Colonic mucosa (tissue), 4 donors: ENCODE results near the gene RBM19. TPM values are rescaled to one million over a fixed set of nuclear protein-coding genes. Genes with fewer than 3 reads are reported as not detected.

Experiments used
- DNase-seq: peaks from one replicate; pipeline ENCODE4 v3.0.0-alpha.2; 2020
- H3K27ac ChIP-seq: fragments of 200-600 bp; one replicate; pipeline ENCODE4 v1.8.0; 2021
- H3K27me3 ChIP-seq: fragments of 200-600 bp; one replicate; pipeline ENCODE4 v1.8.0; 2021
- H3K36me3 ChIP-seq: fragments of 200-600 bp; one replicate; pipeline ENCODE4 v1.8.0; 2021
- H3K4me1 ChIP-seq: fragments of 200-600 bp; one replicate; pipeline ENCODE4 v1.8.0; 2021; ENCODE audit warnings: mild to moderate bottlenecking
- H3K4me3 ChIP-seq: fragments of 200-600 bp; one replicate; pipeline ENCODE4 v1.8.0; 2021
- H3K9ac ChIP-seq, 2 donors: one replicate each; pipeline ENCODE4 v1.7.0; 2013; ENCODE audit warnings: control low read depth in 2 of 2, low read depth in 2 of 2, low read length in 2 of 2
- H3K9me3 ChIP-seq: fragments of 200-600 bp; one replicate; pipeline ENCODE4 v1.8.0; 2021
- CTCF ChIP-seq: fragments of 200-600 bp; IDR thresholded peaks from one replicate; pipeline ENCODE4 v1.8.0; 2022; ENCODE audit warnings: antibody characterized with exemption, mild to moderate bottlenecking
- intact Hi-C: fragments of 100-400 bp; cut with DNase I; formaldehyde crosslinking; loops from one replicate; pipeline ENCODE4 v1.14.1; 2022
- total RNA-seq, 2 donors: library from RNA; stranded (reverse); fragmentation: NEBNext Ultra II Directional in 1 of 2; extraction: Animal tissue kit (Norgen Biotek cat#: 25700) in 1 of 2; gene quantifications; one replicate each; pipeline ENCODE4 v1.2.1, GENCODE V29; 2021
- donor health status: healthy.
- donor health status: DM: no; HTN: no; CAD: no.
- donor health status: DM: no; HTN: no; CAD: no.

Gene RBM19
- total RNA-seq, 2 donors from 2014 or later = 13.5 to 33.1 TPM

- Histone ChIP-seq H3K4me3 (no peak overlapping the region), H3K36me3 (no peaks in the 10 kb centered on the region), H3K27me3 (no peaks in the 10 kb centered on the region), H3K9me3 (no peaks in the 10 kb centered on the region), H3K4me1 (no peaks in the 10 kb centered on the region), H3K27ac (no peak overlapping the region), H3K9ac (no peak overlapping the region)
- TF ChIP-seq CTCF = no peak
- no peak for DNase-seq
- intact Hi-C loops = no loop called here
Measured at GRCh38 chr12:113837528-113838296, 128.4 kb downstream of the RBM19 start.

GRCh38 chr12:113837084-113837483 lies 129.0 kb downstream of the RBM19 start:
- Histone ChIP-seq H3K9ac (no peak overlapping the region), H3K4me3 (no peak overlapping the region), H3K36me3 (no peaks in the 10 kb centered on the region), H3K27me3 (no peaks in the 10 kb centered on the region), H3K4me1 (no peaks in the 10 kb centered on the region), H3K9me3 (no peaks in the 10 kb centered on the region), H3K27ac (no peak overlapping the region)
- intact Hi-C loops = no loop called here
- DNase-seq = no peak
- no peak for TF ChIP-seq CTCF

- H3K4me1 ChIP-seq = no peaks in the 10 kb centered on the region
- H3K27ac ChIP-seq = no peak overlapping the region
- no peaks in the 10 kb centered on the region for H3K27me3 ChIP-seq
- H3K9ac ChIP-seq = no peak overlapping the region
- H3K9me3 ChIP-seq = no peaks in the 10 kb centered on the region
- H3K36me3 ChIP-seq = no peaks in the 10 kb centered on the region
- H3K4me3 ChIP-seq = no peak overlapping the region
- no peak for TF ChIP-seq CTCF
- DNase-seq = no peak
- intact Hi-C loops = no loop called here
Measured at GRCh38 chr12:113835896-113836295, 130.2 kb downstream of the RBM19 start.

GRCh38 chr12:113835433-113835832 lies 130.7 kb downstream of the RBM19 start:
- Histone ChIP-seq H3K36me3 (no peaks in the 10 kb centered on the region), H3K4me1 (no peaks in the 10 kb centered on the region), H3K9me3 (no peaks in the 10 kb centered on the region), H3K27ac (no peak overlapping the region), H3K9ac (no peak overlapping the region), H3K4me3 (no peak overlapping the region), H3K27me3 (no peaks in the 10 kb centered on the region)
- intact Hi-C loops = no loop called here
- no peak for TF ChIP-seq CTCF
- no peak for DNase-seq

- Histone ChIP-seq H3K4me3 (no peak overlapping the region), H3K9ac (no peak overlapping the region), H3K27ac (no peak overlapping the region), H3K4me1 (no peaks in the 10 kb centered on the region), H3K27me3 (no peaks in the 10 kb centered on the region), H3K9me3 (no peaks in the 10 kb centered on the region), H3K36me3 (no peaks in the 10 kb centered on the region)
- intact Hi-C loops = no loop called here
- no peak for DNase-seq
- TF ChIP-seq CTCF = no peak
Measured at GRCh38 chr12:113833422-113833821, 132.7 kb downstream of the RBM19 start.
